HG03060 (cell line): ENCODE results near the gene PITPNM3.
"Not testable (repeated sequence)": the region's sequence is repeated elsewhere in the genome, so short reads cannot be mapped to it uniquely, and the experiment has no call there.

ENCODE experiments used
- ATAC-seq: cut with Tn5 transposase; IDR thresholded peaks from one replicate; pipeline ENCODE4 v1.9.1; 2021; ENCODE audit warnings: low read depth, moderate number of reproducible peaks; ENCODE audit not compliant: unreplicated experiment

PITPNM3 gene

DNA sequence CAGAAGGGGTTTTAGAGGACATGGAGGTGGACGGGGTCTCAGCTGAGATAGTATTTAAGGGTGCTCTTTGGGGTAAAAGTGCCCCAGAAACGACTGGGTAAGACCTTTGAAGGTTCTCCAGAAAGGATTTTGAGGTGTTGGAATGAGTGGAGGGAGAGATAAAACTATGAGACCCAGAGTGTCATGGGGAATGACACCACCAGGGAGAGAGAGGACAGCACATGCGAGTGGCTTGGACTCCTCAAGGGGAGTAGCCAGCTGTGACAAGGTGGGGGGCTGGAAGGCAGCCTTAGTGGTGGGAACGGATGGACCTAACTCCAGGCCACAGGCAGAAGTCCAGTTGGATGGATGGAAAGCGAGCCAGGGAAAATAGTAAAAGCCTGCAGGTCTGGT lies 19.2 kb upstream of the PITPNM3 start:
- no peak for ATAC-seq

DNA sequence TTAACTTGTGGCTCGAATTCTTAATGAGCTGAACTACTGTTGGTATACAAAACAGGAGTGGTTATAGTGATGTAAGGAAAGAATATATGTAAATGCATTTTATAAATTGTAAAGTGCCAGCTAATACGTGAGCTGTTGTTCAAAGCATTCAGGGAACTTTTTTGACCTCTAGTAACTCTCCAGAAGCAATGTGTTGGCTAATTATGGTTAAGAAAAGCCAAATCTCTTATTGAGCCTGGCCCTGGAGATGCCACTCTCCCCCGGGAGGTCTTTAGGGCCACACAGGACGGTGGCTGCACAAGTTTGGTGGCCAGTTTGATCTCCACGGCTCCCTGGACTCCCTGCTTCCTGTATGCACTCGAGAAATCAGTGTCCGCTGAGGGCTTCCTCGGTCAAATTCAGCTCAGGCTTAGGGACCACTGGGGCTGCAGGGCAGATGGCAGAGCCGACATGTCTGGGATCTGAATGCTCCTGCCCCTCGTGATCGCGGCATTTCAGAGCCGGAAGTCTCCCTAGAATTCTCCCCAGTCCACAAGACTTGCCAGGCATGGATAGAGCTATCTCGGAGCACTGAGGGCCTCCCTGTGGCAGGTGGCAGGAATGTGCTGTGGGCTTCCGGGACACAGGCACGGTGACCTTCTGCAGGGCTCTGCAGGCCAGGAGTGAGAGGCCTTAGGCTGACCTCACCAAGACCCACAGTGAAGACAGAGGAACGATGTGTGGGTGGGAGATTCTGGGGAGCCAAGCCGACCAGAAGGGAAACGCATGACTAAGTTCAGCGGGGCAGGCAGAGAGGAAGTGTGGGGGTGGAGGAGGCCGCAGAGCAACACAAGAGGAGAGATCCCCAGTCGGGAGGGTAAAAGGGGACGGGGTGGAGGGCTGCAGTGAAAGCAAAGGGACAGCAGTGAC lies 18.6 kb upstream of the PITPNM3 start:
- ATAC-seq: no peak

DNA sequence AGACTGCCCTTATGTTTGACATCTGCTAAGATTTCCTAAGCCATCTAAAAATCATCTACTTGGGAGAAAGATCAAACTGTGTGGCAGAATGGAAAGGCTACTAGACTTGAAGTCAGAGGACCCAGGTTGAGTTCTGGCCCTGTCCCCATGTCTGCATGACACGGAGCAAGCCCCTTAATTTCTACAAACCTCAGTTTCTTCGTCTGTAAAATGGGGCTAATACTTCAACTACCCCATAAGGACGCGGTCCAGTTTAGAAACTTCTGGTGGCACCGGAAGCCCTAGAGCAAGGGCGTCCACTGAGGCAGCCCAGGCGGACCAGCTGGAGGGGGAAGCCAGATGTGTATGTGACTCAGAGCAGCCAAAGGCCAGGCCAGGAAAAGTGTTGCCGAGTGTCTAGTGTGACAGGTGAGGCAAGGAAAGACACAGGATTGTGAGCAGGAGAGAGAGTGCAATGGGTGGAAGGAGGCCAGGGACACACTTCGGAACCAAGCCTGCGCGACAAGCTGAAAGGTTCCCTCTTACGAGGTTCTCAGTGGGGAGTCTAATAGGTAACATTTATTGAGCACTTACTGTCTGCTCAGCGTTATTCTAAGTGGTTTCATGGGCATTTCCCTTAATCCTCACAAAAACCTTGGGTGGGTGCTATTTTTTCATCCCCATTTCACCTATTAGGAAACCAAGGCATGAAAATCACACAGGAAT lies 17.8 kb upstream of the PITPNM3 start:
- no peak for ATAC-seq

DNA sequence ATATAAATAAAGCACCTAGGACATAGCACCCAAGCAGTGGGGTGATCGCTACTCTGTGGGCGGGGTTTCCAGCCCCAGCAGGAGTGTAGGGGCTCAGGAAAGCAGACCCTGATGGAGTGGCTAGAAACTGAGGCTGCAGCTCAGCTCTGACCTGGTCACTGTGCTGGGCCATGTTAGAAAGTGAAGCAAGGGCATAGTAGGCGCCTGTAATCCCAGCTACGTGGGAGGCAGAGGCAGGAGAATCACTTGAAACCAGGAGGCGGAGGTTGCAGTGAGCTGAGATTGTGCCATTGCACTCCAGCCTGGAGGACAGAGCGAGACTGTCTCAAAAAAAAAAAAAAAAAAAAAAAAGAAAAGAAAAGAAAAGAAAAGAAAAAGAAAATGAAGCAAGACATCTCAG lies 17.1 kb upstream of the PITPNM3 start:
- not testable (repeated sequence) for ATAC-seq

GRCh38 chr17:6572972-6573370 lies 16.6 kb upstream of the PITPNM3 start:
- ATAC-seq: no peak

DNA sequence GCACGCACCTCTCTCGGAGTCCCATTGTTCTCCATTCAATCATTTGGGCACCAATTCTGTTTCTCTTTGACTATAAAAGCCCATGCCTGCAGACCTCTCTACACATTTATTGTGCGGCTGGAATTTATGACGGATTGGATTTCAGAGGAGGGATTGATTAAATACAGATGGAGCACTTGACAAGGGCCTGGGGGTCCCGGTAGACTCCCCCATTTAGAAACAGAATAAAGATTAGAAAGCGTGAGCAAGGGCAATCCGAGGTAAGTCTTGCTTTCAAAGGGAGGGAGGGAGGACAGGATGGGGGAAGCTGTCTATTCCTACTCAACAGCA lies 15.1 kb upstream of the PITPNM3 start:
- no peak for ATAC-seq

GRCh38 chr17:6570731-6571451 lies 14.5 kb upstream of the PITPNM3 start:
- ATAC-seq: no peak

GRCh38 chr17:6569370-6570285 lies 13.3 kb upstream of the PITPNM3 start:
- ATAC-seq: no peak

DNA sequence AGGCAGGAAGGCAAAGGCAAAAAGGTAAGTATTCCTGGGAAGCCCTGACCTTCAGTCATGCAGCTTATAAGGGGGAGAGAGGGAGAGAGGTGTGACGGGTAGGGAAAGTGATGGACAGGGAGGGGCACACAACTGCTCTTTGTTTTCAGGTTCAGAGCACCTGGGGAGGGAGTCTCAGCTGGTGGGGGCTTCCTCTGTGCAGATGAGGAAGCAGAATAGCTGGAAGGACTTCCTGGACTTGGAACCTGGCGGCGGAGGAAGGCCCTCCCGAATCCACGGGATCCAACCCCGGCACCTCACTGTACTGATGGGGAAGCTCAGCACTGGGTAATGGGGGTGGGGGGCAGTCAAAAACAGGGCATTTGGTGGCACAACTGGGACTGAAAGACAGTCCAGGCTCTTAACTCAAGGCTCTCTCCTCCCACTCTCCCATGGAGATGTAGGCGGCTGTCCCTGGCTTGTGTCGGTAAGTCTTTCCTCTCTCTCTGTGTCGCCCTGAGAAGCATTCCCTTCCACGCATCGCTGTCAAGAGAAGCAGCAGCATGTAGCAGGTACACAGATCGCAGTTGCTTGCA lies 11.9 kb upstream of the PITPNM3 start:
- no peak for ATAC-seq

DNA sequence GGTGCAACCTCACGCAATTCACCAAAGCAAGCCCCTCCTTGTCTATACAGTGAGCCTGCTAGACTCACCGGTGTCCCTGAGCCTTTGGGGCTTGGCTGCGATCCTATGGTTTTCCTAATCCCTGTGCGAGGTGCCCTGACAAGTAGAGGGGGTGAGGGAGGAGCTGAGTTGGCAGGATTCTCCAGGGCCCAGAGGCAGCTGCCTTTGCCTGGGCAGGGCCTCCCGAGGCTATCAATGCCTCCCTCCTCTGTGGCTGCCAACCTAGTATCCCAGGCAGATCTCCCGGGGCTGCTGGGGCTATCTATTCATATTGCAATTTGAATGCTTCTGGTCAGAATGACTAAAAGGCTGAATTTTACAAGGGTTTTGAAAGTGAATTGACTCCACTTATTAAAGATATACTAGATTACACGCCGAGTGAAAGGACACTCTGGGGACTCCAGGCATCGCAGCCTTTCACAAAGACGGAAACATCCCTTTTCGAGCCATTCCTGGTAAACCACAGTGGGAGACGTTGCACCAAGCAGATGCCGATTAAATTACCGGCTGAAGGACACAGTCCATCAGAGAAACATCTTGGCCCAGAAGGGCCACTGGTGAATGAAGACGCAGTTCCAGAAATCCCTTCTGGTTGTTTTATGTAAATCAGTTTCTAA lies 11.3 kb upstream of the PITPNM3 start:
- ATAC-seq: no peak

DNA sequence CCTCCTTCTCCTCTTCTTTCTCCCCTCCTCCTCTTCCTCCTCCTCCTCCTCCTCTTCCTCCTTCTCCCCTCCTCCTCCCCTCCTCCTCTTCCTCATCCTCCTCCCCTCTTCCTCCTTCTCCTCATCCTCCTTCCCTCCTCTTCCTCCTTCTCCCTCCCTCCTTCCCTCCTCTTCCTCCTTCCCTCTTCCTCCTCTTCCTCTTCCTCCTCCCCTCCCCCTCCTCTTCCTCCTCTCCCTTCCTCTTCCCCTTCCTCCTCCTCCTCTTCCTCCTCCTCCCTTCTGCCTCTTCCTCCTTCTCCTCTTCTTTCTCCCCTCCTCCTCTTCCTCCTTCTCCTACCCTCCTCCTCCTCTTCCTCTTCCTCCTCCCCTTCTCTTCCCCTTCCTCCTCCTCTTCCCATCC lies 5.1 kb upstream of the PITPNM3 start:
- ATAC-seq: no peak

- ATAC-seq: no peak
Observed at GRCh38 chr17:6560496-6560895, 4.1 kb upstream of the PITPNM3 start.

- no peak for ATAC-seq
Observed at GRCh38 chr17:6559753-6560215, 3.4 kb upstream of the PITPNM3 start.

DNA sequence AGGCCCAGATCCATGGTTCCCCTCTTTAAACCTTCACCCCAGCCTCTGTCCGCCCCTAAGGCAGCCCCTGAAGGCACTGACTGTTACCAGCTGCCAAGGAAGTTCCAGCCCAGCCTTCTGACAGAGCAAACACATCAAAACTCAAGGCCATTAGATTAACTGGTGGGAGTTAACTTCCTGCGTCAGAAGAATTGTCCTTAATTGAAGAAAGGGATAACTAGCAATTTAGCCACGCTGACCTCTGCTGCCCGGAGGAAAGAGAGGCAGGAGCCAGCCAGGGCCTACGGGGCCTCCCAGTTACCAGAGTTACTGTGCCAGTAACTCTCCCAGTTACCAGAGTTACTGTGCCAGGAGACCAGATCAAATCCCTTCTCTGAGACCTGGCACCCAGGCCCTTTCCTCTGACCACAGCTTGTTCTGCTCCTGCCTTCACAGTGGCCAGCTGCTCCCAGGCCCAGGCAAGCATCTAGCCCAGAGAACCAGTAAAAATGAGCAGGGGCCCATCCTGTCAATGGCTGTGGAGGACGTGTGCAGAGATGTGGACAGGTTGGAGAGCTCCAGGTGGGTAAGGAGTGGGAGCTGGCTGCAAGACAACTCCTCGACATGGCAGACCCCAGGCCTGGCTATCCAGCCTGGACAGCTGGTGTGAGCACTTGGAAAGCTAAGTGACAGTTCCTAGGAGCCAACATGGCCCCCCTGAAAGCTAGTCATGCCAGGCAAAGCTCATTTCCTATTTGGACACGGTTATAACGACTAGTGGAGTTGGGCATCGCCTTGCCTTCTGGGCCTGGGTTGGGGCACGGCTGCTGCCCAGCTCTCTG lies 2.8 kb upstream of the PITPNM3 start:
- no peak for ATAC-seq

DNA sequence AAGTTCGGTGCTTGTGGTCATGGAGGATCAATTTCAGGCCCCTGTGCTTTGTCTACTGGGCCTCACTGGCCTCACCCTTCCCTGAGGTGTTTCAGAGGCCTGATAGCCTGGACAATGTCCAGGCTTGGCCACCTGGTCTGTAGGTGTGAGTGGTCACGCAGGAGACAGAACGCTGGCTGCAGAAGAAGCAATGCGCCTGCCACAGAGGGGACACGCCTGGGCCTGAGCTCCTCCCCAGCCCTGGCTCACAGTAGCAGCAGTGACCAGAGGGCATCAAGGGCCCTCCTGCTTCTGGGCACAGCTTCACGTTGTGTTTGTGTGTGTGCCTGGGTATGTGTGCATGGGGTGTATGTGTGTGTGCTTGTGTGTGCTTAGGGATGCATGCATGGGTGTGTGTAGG lies 1.9 kb upstream of the PITPNM3 start:
- no peak for ATAC-seq

DNA sequence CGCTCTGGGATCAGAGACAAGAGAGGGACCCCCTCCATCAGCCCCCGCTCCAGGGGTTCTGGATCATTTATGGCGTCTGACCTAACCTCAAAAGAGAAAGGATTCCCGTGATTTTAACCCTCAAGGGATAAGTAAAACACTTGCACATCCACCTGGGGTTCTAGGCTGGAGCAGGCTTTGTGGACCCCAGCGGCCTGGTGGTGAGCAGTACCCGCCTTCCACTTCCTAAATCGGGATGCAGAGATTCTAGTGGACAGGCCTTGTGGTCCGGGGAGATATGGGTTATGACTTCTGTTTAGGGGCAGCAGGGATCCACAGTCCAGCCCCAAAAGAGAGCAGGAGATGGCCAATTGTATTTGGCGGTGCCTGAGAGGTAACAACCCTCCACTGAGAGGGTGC lies 684 bp upstream of the PITPNM3 start:
- no peak for ATAC-seq

- no peak for ATAC-seq
Observed at GRCh38 chr17:6555331-6556120, 829 bp downstream of the PITPNM3 start.

DNA sequence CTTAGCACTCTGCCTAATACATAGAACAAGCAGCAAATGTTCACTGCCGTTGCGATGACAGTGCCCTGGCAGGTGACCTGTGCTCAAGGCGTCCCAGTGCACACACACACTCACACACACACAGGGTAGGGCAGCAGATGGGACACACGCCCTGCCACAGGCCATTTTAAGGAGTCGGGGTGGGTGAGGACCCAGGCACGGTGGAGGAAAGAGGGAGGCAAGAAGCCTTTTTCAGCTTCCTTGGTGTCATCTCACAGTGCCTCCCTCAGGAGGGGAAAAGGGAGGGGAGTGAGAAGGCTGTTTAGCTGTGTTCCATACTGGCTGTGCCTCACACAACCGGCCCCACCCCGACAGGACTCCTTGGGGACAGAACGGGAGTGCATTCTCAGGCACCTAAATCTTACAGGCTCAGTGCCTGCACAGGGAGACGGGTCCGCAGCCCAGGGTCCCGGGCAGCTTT lies 1.5 kb downstream of the PITPNM3 start:
- no peak for ATAC-seq
